H4 (cell line): Measurements from ENCODE around the gene RNLS. TPM values are rescaled to one million over a fixed set of nuclear protein-coding genes. Genes with fewer than 3 reads are reported as not detected.
A peak's percentile ranks its signal among the peaks of the same experiment; 100 is the strongest.

ENCODE experiments used
- DNase-seq: peaks from one replicate; pipeline ENCODE4 v3.0.0-alpha.2; 2015; ENCODE audit warnings: low spot score
- total RNA-seq: library from RNA; depleted of rRNA; stranded (reverse); fragments of >200 nt; shearing (Covaris generic); gene quantifications from 2 replicates; pipeline ENCODE4 v1.2.3, GENCODE V29; 2014; rRNA removed

The RNLS gene
- 0.18 and 0.35 TPM in 2 replicates for total RNA-seq

DNA sequence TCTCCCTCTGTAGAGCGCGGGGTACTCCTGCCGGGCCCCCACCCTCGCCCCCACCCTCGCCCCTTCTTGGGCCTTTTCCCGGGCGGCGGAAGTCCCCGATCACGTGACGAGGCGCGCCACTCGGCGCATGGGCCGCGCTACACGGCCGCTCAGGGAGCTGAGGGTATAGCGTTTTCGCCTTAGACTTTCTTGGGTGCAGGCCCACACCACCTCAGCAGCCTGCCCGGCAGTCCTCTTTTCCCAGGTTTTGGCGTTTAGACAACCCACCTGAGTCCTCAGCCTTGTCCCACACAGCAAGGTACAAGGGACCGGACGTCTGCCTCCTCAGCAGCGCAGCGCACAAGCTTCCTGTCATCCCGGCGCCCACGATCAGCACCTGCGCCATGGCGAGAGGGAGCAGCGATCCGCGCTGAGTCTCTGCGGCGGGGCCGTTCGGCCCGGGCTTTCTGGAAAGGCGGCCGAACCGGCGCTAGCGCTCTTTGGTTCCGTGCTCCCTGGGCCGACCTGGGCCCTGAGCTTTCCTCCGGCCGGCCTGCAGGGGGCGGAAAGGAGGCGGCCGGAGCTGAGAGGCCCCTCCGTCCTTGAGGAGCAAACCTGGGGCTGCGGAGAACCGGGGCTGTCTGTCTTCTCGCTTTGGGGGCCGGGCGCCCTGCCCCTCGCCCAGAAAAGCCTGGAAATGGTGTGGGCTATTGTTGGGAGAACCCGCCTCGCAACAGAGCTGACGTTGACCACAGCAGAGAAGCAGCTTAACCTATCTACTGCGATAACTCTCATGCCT lies at the start of gene RNLS:
Gene RNLS (minus strand): TSS at position 513 of the 778 bp plus-strand sequence.
- DNase-seq: no peak

DNA sequence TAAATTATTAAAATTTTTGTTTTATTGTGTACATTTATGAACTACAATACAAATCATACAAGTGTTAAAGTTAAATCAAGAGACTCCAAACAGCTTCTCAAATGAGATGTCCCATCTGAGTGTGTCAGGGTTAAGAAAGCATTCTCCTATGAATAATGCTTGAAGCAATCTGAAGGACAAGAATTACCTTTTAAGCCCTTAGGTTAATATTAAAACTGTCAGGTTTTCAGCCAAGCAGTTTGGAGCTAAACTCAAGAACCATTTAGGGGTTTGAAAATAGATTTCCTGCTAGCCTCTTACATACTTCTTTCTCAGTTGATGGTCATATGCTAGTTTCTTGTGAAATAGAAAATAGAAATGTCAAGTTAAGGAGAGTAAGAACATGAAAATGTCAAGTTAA lies 41.7 kb upstream of the RNLS start:
- DNase-seq: no peak

DNA sequence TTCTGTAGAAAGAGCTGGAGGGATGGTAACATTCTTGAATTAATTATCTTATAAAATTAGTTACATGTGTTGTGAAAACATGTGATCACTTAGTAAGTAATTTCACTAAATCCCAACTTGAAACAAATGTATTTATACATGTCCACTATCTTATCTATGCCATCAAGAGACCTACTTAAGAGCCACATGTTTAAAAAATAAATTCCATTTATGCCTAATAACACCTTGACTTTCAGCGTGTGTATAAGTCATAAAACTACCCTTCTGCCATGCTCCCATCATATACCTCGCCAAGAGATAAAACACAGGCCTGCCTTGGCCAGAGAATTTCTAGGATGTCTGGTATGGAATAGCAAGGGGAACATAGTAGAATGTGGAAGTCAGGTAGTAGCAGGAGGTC lies 40.7 kb upstream of the RNLS start:
- no peak for DNase-seq

DNA sequence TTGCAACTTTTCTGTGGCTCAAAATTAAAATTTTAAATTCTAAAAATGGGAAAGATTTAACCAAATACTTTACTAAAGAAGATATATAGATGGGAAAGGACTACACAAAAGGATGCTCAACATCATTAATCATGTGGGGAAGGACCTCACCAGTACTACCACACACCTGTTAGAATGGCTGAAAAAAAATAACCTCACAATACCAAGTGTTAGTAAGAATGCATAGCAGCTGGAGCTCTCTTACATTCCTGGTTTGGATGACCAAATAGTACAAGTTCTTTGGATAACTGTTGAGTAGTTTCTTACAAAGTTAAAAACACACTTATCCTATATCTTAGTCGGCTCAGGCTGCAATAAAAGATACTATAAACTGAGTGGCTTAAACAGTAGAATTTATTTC lies 37.3 kb upstream of the RNLS start:
- DNase-seq: no peak

DNA sequence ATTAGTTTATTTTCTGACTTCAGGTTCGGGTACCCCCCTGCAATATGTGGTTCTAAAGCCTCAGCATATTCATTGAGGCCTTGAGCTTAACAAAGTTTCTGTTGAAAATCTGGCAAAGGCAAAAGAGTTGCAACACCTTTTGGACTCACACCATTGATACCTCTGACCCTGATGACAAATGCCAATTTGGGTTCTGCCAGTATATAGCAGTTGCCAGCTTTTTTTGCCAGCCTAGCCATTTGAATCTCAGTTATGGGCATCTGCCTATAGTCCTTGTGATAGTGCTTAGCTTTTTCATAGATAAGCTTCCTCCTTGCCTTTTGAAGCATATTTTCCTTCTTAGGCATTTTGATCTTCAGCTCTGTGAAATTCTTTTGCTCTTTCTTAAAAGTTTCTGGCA lies 35.4 kb upstream of the RNLS start:
- DNase-seq: no peak

DNA sequence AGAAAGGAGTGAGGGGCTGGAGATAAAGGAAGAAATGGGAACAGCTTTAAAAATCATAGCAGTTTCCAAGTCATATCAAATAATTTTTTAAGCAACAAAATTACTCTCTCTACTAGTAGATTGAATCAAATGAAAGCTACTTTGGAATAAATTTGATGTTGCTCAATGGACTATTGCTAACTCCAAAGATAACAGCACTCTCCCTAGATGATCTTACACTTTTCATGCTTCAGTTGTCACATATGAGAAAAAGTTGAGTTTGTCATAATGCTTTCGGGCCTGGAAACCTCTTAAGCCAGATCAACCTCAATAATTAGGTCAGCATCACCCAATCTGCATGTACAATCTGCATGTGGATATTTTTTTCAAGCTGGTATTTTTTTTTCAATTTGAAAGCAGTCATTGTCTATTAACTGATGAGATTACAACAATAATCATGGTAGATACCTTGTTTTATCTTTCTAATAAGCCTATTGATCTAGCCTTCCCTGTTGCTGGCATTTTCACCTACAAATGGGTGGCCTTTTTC lies 34.7 kb upstream of the RNLS start:
- DNase-seq: no peak

DNA sequence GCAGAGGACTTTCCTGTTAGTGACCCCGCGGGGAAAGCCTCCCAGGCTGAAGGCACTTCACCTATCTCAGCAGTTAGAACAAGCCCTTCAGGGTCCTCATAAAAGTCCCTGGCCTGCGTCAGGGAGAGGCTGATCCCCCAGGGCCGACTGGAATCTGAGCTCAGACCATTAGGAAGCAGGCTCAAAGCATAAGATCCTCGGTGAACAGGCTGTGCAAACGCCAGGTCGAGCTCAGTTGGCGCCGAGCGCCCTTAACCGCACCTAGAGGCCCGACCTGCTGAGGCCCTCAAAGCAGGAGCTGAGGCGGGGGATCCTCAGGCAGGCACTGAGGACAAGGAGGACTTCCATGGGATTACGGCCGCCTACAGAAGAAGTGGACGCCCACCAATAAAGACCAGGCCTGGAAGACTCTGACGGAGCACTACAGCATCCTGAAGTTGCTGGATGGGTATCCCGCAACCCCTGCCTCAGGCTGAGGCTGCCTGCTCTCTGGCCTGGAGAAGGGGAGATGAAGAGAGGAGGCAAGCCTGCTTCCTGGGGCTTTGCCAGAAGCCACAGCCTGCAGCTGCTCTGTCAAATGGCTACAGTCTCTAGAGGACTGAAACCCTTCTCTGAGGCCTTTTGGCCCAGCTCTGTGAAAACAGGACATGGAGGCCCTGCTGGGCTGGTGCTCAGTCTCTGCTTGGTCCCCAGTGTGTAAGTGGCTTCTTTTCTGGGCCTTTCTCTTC lies 33.3 kb upstream of the RNLS start:
- no peak for DNase-seq

DNA sequence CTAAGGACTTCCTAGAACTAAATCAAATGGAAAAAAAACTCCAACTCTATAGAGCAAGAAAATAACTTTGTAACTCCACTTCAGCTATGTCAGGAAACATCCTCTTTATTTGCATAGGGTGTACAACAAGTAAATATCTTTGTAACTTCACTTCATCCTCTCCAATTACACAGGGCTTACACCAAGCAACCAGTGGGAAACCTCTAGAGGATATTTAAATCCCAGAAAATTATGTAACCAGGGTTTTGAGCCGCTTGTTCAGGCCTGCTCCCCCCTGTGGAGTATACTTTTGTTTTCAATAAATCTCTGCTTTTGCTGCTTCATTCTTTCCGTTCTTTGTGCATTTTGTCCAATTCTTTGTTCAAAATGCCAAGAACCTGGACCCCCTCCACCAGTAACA lies 25.7 kb upstream of the RNLS start:
- no peak for DNase-seq

DNA sequence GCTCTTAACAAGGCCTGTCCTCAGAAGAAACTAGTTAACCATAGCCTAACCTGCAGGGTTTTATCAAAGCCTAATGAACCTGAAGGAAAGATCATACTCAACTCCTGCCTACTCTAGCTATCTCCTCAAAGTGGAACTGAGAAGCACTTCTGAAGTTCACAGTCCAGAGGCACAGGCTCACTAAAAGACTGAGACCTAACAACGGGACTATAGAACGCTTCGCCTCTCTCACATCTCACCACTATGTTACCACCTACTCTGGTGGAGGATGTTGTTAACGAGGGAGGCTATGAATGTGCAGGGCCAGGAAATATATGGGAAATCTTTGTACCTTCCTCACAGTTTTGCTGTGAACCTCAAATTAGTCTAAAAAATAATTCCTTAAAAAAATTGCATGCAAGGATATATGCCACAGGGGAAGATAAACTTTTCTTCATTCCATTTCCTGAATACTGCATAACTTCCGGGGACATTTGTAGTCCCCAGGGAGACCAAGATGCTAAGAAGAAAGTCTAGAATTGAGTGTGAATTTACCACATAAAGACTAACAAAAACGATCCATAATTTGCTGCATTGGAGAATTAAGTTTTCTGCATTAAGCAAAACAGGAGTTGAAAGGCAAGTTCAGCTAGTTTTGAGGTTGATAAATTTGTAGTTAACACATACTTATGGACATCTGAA lies 25.1 kb upstream of the RNLS start:
- no peak for DNase-seq

DNA sequence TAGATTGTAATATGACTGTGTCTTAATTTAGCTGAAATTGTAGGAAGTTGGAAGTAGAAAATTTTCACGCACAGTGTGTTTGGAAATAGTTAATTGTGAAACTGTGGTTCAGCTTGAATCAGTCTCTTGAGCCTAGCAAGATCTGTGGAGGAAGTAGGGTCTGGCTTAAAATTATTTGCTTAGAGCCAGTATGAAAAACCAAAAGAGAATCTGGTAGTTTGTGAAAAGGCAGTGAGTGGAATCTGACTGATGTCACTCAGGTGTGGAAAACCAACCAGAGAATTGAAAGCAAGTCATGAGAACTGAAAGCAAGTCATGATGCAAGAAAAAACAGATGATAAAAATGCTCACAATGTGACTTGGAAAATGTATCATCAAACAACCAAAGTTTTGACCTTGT lies 14.9 kb upstream of the RNLS start:
- no peak for DNase-seq

DNA sequence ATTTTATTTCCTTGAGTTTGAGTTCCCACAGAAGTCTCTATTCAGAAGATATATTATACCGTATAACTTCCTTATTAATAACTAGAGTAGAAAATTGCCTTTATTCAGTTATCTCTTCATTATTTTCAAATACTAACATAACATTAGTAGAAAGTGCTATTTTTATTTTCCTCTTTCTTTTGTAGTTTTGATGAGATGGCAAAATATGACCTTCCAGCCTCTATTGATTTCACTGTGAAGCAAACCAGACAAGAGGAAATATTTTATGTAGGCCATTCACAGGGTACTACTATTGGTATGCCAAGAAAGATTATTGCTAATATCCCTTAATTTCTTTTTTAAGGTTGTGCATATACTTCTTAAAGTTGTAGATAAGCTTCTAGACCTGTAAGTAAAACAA lies 11.4 kb upstream of the RNLS start:
- no peak for DNase-seq

DNA sequence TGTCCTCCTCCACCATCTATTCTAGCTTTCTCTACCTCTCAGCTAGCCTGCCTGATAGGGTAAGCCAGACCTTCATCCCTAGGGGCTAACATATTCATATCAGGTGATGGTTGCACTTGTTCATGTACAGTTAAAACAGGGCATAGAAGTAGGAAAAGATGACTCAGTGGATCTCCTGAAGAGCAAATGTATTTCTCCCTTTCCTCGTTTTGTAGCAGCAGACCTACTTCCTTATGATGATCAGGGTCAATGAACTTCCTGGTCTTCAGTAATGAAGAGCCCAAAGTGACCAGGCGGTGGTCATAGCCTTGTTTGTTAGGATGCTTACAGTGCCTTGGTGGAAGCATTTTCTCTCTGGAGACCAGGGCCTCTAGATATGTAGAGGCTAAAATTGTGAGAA lies 9.8 kb upstream of the RNLS start:
- DNase-seq: no peak

DNA sequence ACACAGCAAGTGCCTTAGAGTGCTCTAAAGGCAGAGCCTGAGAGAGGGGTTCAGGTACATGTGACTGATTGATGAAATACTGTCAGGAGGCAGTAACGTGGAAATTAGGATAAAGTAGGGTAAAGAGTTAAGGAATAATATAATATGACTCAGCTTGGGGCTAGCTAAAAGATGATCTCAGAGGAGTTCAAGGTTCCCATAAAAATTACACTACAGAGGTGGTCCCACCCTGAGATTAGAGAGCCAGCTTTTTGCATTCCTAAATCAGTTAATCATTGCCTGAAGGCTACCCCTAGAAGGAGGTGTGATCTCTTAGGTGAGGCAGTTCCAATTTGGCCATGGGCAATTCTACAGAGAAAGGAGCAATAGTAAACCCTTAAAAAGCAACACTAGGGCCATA lies 9.3 kb upstream of the RNLS start:
- DNase-seq: no peak

DNA sequence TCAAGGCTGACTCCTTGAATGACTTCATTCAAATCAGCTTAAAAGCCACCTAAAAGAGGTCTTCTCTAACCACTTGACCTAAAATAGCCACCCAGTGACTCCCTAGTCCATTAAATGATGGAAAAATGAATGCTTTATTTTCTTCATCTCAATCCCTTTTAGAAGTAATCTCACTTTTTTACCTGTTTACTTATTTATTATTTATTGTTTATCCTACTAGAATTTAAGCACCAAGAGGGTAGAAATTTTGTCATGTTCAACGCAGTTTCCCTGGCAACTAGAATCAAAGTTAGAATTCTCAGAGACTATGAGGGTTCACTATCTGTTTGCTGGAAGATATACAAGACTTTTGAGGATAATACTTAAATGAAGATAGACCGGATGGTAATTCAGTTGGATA lies 3.3 kb upstream of the RNLS start, which contains the start of gene LIPJ:
Gene LIPJ (plus strand): TSS at position 301 of the 400 bp plus-strand sequence. CDS start 3,926 bp downstream, outside the sequence.
- DNase-seq: no peak

DNA sequence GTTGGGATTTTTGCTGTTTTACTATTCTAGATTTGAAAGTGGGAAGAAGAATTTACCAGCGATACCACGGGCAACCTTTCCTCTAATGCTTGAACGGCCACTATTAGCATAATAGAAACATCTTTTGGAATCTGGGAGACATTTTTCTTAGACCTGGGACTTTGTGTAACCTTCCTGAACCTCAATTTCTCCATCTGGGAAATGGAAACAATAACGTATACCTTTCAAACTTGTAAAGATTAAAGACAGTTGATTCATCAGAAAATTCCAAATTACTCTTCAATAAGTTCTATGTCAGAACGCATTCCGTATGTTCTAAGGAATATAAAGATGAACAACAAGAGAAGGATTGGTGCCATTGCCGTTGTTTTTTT lies 453 bp upstream of the RNLS start:
- DNase-seq: no peak

DNA sequence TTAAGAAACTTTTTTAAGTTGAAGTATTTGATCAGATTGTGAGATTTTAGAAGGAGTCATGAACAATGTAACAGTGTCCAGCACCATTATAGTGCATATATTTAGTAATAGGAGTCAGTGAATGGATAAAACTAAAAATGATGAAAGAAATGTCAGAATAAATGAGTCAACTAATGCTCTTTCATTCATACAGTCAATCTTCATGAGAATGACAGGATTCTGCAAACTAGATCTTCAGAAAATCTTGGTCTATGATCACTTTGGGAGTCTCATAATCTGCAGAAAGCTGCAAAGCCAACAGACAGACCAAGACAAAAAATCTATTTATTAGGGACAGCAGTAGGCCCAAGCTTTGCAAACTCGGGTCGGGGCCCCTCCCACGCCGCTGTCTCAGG lies 710 bp downstream of the RNLS start:
- DNase-seq: no peak

DNA sequence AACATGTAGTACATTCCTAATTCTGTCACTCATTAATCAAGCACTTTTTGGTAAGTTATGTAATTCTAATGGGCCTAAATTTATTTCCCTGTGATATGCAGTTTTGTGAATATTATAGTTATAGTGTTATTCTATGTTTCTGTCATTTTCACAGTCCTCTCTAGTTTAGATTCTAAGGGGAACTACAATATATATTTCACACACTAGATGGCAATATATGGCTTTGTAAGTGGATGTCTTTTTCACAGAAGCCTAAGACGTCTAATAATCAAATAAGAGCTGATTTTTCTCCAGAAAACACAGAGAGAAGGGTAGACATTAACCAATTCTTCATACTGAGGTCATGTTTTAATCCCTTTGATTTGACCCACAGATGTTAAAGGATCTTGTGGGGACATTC lies 18.0 kb downstream of the RNLS start:
- peak; percentile 24 for DNase-seq

DNA sequence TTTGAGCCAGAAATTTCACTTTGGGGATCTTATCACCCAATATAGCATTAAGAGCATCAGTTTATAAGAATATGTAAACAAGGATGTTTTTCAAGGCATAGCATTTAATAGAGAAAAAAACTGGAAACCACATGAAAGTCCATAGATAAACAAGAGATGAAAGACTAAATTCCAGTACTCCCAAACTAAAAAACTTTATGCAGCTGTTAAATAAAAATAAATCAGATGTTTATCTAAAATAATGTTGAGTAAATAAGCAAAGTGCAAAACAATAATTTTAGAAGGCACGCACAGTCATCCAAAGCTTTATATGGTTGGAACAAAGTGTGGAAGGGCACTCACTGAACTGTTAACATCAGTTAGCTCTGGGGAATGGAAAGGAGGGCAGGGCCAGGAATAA lies 21.0 kb downstream of the RNLS start:
- no peak for DNase-seq

DNA sequence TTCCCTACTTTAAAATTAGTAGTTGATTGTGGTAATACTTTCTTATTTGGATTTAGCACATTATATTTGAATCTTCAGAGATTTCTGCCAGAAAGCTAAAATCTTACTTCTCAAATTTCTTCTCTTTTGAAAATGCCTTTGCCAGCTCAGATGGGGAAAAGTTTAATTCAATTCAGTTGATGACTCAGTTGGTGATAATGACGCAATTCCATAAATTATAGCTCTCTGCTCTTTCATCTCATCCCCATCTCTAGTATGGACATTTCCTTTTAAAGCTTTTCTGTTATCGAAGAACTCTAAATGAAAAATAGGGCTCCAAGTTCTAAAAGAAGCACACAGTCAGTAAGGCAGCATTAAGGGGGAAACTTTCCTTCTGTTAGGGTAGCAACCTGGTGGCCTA lies 25.5 kb downstream of the RNLS start:
- DNase-seq: peak; percentile 9

DNA sequence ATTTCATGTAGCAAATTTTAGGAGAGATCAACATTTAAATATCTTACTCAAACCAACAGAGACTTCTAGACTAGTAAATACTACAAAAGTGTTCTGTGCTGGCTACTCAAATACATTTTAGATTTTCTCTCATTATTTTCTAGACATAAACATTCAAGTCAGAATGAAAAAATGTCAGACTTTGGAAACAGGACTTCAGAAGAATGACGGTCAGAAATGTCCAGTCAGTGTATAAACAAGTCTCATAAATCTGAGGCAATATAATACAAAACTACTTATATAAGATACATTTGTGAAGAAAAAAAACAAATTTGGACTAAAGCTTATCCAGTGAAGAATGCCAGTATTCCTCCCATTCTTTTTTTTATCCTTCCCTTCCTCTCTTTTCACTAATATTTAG lies 25.9 kb downstream of the RNLS start:
- no peak for DNase-seq

DNA sequence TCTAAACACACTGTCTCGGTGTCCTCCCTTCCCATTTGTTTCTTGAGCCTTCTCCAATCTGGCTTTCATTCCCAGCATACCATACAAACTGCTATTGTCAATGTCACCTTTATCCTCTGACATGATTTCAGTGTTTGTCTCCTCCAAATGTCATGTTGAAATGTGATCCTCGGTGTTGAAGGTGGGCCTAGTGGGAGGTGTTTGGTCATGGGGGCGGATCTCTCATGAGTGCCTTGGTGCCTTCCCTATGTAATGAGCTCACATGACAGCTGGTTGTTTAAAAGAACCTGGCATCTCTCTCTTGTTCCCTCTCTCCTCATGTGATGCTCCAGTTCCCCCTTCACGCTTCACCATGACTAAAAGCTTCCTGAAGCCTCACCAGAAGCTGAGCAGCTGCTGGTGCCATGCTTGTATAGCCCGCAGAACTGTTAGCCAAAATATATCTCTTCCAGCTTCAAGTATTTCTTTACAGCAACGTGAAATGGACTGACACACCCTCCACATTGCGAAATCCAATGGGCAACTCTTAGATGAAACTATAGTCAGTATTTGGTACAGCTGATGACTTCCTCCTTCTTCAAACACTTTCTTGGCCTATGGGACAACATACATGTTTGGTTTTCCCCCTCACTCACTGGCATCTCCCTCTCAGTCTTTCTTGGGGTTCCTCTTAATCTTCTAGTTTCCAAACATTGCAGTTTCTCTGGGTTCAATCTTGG lies 27.8 kb downstream of the RNLS start:
- no peak for DNase-seq
